Measurements from ENCODE around the gene MFSD8.
"Not testable (repeated sequence)": the region's sequence is repeated elsewhere in the genome, so short reads cannot be mapped to it uniquely, and the experiment has no call there.

The MFSD8 gene

GRCh38 chr4:127965062-127965802 is at the start of gene MFSD8, which contains the start of gene ABHD18:
Gene MFSD8 (minus strand): TSS chr4:127965173. CDS start chr4:127965133, 40 bp downstream.
Gene ABHD18 (plus strand): TSS chr4:127965406. CDS start chr4:127982956, 17,550 bp downstream.
- peak; percentile 98 for DNase-seq (ENCODE audit: low read depth, low spot score)

GRCh38 chr4:128009428-128009827 is 44.5 kb upstream of the MFSD8 start:
- no peak for DNase-seq (ENCODE audit: low read depth, low spot score)

GRCh38 chr4:128006592-128006991 is 41.6 kb upstream of the MFSD8 start:
- DNase-seq (ENCODE audit: low read depth, low spot score): no peak

- DNase-seq (ENCODE audit: low read depth, low spot score): no peak
These were observed 32.8 kb upstream of the MFSD8 start for GRCh38 chr4:127997534-127998388.

GRCh38 chr4:127996521-127996920 is 31.5 kb upstream of the MFSD8 start:
- DNase-seq (ENCODE audit: low read depth, low spot score): not testable (repeated sequence)

GRCh38 chr4:127995776-127996175 is 30.8 kb upstream of the MFSD8 start:
- DNase-seq (ENCODE audit: low read depth, low spot score): no peak

- no peak for DNase-seq (ENCODE audit: low read depth, low spot score)
These were observed 28.2 kb upstream of the MFSD8 start for GRCh38 chr4:127993151-127993550.

GRCh38 chr4:127988638-127989037 is 23.7 kb upstream of the MFSD8 start:
- no peak for DNase-seq (ENCODE audit: low read depth, low spot score)

- DNase-seq (ENCODE audit: low read depth, low spot score): no peak
These were observed 21.0 kb upstream of the MFSD8 start for GRCh38 chr4:127985989-127986388.

- DNase-seq (ENCODE audit: low read depth, low spot score): no peak
These were observed 17.5 kb upstream of the MFSD8 start for GRCh38 chr4:127982445-127982844.

- DNase-seq (ENCODE audit: low read depth, low spot score): no peak
These were observed 14.0 kb upstream of the MFSD8 start for GRCh38 chr4:127978930-127979329.

GRCh38 chr4:127975121-127975770 is 10.3 kb upstream of the MFSD8 start:
- DNase-seq (ENCODE audit: low read depth, low spot score): no peak

- not testable (repeated sequence) for DNase-seq (ENCODE audit: low read depth, low spot score)
These were observed 6.0 kb upstream of the MFSD8 start for GRCh38 chr4:127970925-127971324.

GRCh38 chr4:127968586-127968985 is 3.6 kb upstream of the MFSD8 start:
- no peak for DNase-seq (ENCODE audit: low read depth, low spot score)

- no peak for DNase-seq (ENCODE audit: low read depth, low spot score)
These were observed 2.3 kb upstream of the MFSD8 start for GRCh38 chr4:127967141-127967775.

- DNase-seq (ENCODE audit: low read depth, low spot score): no peak
These were observed 816 bp upstream of the MFSD8 start for GRCh38 chr4:127965803-127966175.

- DNase-seq (ENCODE audit: low read depth, low spot score): not testable (repeated sequence)
These were observed 429 bp downstream of the MFSD8 start for GRCh38 chr4:127964426-127965061.

GRCh38 chr4:127963633-127964398 is 1.2 kb downstream of the MFSD8 start:
- not testable (repeated sequence) for DNase-seq (ENCODE audit: low read depth, low spot score)

GRCh38 chr4:127959794-127960193 is 5.2 kb downstream of the MFSD8 start:
- DNase-seq (ENCODE audit: low read depth, low spot score): no peak

GRCh38 chr4:127957105-127957504 is 7.9 kb downstream of the MFSD8 start:
- DNase-seq (ENCODE audit: low read depth, low spot score): no peak

Measured in brain pericyte (primary cell).